MG63 (cell line): ENCODE data around the gene DGCR8. TPM values are rescaled to one million over a fixed set of nuclear protein-coding genes. Genes with fewer than 3 reads are reported as not detected.
A peak's percentile ranks its signal among the peaks of the same experiment; 100 is the strongest.

Experiments used
- DNase-seq: peaks from one replicate; pipeline ENCODE4 v3.0.0-alpha.2; 2020
- H3K27me3 ChIP-seq: fragments of 250-450 bp; sonication (Bioruptor Pico); 2 replicates; pipeline ENCODE4 v1.5.1; 2020; ENCODE audit warnings: mild to moderate bottlenecking, moderate library complexity
- H3K36me3 ChIP-seq: fragments of 250-450 bp; sonication (Bioruptor Pico); 2 replicates; pipeline ENCODE4 v1.5.1; 2020; ENCODE audit warnings: mild to moderate bottlenecking, moderate library complexity
- H3K4me3 ChIP-seq: fragments of 250-450 bp; sonication (Bioruptor Pico); 2 replicates; pipeline ENCODE4 v1.5.1; 2020; ENCODE audit warnings: mild to moderate bottlenecking, moderate library complexity
- H3K9me3 ChIP-seq: fragments of 250-450 bp; sonication (Bioruptor Pico); 2 replicates; pipeline ENCODE4 v1.5.1; 2020; ENCODE audit warnings: mild to moderate bottlenecking, moderate library complexity
- total RNA-seq: library from RNA; depleted of rRNA; stranded (reverse); fragments of >200 nt; shearing (Covaris generic); gene quantifications from 2 replicates; pipeline ENCODE4 v1.2.3, GENCODE V29; 2014; ENCODE audit warnings: low replicate concordance

Gene DGCR8
- total RNA-seq, 1 experiment from 2014 or later, result 31.0 TPM

- Histone ChIP-seq H3K4me3 (peak overlapping the region; percentile 97), H3K27me3 (no peaks in the 10 kb centered on the region), H3K36me3 (peaks cover 77% of the 10 kb centered on the region), H3K9me3 (no peaks in the 10 kb centered on the region)
- DNase-seq, result no peak
These were observed 38.4 kb downstream of the DGCR8 start for GRCh38 chr22:20118300-20119020.

- no peaks in the 10 kb centered on the region for H3K9me3 ChIP-seq
- H3K27me3 ChIP-seq, result no peaks in the 10 kb centered on the region
- H3K4me3 ChIP-seq, result no peak overlapping the region
- no peak for DNase-seq
- peaks cover 80% of the 10 kb centered on the region for H3K36me3 ChIP-seq
These were observed 41.9 kb downstream of the DGCR8 start for GRCh38 chr22:20121856-20122415.

- Histone ChIP-seq H3K9me3 (no peaks in the 10 kb centered on the region), H3K36me3 (peaks cover 81% of the 10 kb centered on the region), H3K4me3 (no peak overlapping the region), H3K27me3 (no peaks in the 10 kb centered on the region)
- no peak for DNase-seq
These were observed 43.5 kb downstream of the DGCR8 start for GRCh38 chr22:20123366-20124082.

- DNase-seq, result no peak
- no peaks in the 10 kb centered on the region for H3K9me3 ChIP-seq
- peaks cover 74% of the 10 kb centered on the region for H3K36me3 ChIP-seq
- no peak overlapping the region for H3K4me3 ChIP-seq
- no peaks in the 10 kb centered on the region for H3K27me3 ChIP-seq
These were observed 44.2 kb downstream of the DGCR8 start for GRCh38 chr22:20124083-20124787.

- no peak for DNase-seq
- no peak overlapping the region for H3K4me3 ChIP-seq
- no peaks in the 10 kb centered on the region for H3K9me3 ChIP-seq
- peaks cover 61% of the 10 kb centered on the region for H3K36me3 ChIP-seq
- H3K27me3 ChIP-seq, result no peaks in the 10 kb centered on the region
These were observed 45.4 kb downstream of the DGCR8 start for GRCh38 chr22:20125201-20126174.

- Histone ChIP-seq H3K36me3 (peaks cover 53% of the 10 kb centered on the region), H3K9me3 (no peaks in the 10 kb centered on the region), H3K4me3 (no peak overlapping the region), H3K27me3 (no peaks in the 10 kb centered on the region)
- no peak for DNase-seq
These were observed 46.4 kb downstream of the DGCR8 start for GRCh38 chr22:20126284-20127029.

GRCh38 chr22:20127318-20127868, 47.4 kb downstream of the DGCR8 start:
- Histone ChIP-seq H3K36me3 (peaks cover 44% of the 10 kb centered on the region), H3K4me3 (no peak overlapping the region), H3K27me3 (no peaks in the 10 kb centered on the region), H3K9me3 (no peaks in the 10 kb centered on the region)
- DNase-seq, result no peak

GRCh38 chr22:20127869-20128618, 48.0 kb downstream of the DGCR8 start:
- Histone ChIP-seq H3K4me3 (no peak overlapping the region), H3K27me3 (no peaks in the 10 kb centered on the region), H3K36me3 (peaks cover 43% of the 10 kb centered on the region), H3K9me3 (no peaks in the 10 kb centered on the region)
- no peak for DNase-seq

GRCh38 chr22:20128619-20128901, 48.5 kb downstream of the DGCR8 start:
- Histone ChIP-seq H3K27me3 (no peaks in the 10 kb centered on the region), H3K4me3 (no peak overlapping the region), H3K36me3 (peaks cover 41% of the 10 kb centered on the region), H3K9me3 (no peaks in the 10 kb centered on the region)
- no peak for DNase-seq

- DNase-seq, result peak; percentile 36
- Histone ChIP-seq H3K36me3 (peaks cover 35% of the 10 kb centered on the region), H3K27me3 (no peaks in the 10 kb centered on the region), H3K9me3 (no peaks in the 10 kb centered on the region), H3K4me3 (no peak overlapping the region)
These were observed 49.1 kb downstream of the DGCR8 start for GRCh38 chr22:20128902-20129746.

GRCh38 chr22:20129747-20130014, 49.6 kb downstream of the DGCR8 start:
- Histone ChIP-seq H3K36me3 (peaks cover 31% of the 10 kb centered on the region), H3K27me3 (no peaks in the 10 kb centered on the region), H3K4me3 (no peak overlapping the region), H3K9me3 (no peaks in the 10 kb centered on the region)
- no peak for DNase-seq

- Histone ChIP-seq H3K27me3 (no peaks in the 10 kb centered on the region), H3K36me3 (peaks cover 25% of the 10 kb centered on the region), H3K9me3 (no peaks in the 10 kb centered on the region), H3K4me3 (no peak overlapping the region; the same call in none of the 2 replicates)
- DNase-seq, result no peak
These were observed 50.3 kb downstream of the DGCR8 start for GRCh38 chr22:20130319-20130718.

- DNase-seq, result peak; percentile 82
- Histone ChIP-seq H3K36me3 (peaks cover 18% of the 10 kb centered on the region), H3K4me3 (peak overlapping the region; percentile 71), H3K9me3 (no peaks in the 10 kb centered on the region), H3K27me3 (no peaks in the 10 kb centered on the region)
These were observed 50.9 kb downstream of the DGCR8 start for GRCh38 chr22:20130731-20131596.

- peaks cover 13% of the 10 kb centered on the region for H3K36me3 ChIP-seq
- no peaks in the 10 kb centered on the region for H3K27me3 ChIP-seq
- no peak for DNase-seq
- H3K9me3 ChIP-seq, result no peaks in the 10 kb centered on the region
- H3K4me3 ChIP-seq, result peak within 1 kb of the TSS; percentile 71
These were observed 51.5 kb downstream of the DGCR8 start, which contains the start of gene ZDHHC8 for GRCh38 chr22:20131597-20131858. Gene ZDHHC8, plus strand, starts transcription at chr22:20131804. Its CDS starts 144 bp downstream, at chr22:20131948.
